Glomerular endothelial cell (primary cell): Measurements from ENCODE around the gene UFD1. TPM values are rescaled to one million over a fixed set of nuclear protein-coding genes. Genes with fewer than 3 reads are reported as not detected.
A peak's percentile ranks its signal among the peaks of the same experiment; 100 is the strongest.
"Not testable (repeated sequence)": the region's sequence is repeated elsewhere in the genome, so short reads cannot be mapped to it uniquely, and the experiment has no call there.

Experiments used
- DNase-seq: peaks from one replicate; pipeline ENCODE4 v3.0.0-alpha.2; 2011; ENCODE audit warnings: low read depth, low spot score; ENCODE audit errors: extremely low read depth
- total RNA-seq: library from RNA; depleted of rRNA; stranded (reverse); fragments of >200 nt; gene quantifications from 2 replicates; pipeline ENCODE4 v1.2.3, GENCODE V29; 2015

The UFD1 gene
- total RNA-seq, 1 donor from 2014 or later: 81.9 TPM

GRCh38 chr22:19451570-19451969 lies 27.4 kb downstream of the UFD1 start:
- no peak for DNase-seq

GRCh38 chr22:19450363-19451175 lies 28.4 kb downstream of the UFD1 start:
- DNase-seq: no peak

GRCh38 chr22:19449422-19449767 lies 29.6 kb downstream of the UFD1 start:
- no peak for DNase-seq

GRCh38 chr22:19448739-19449421 lies 30.1 kb downstream of the UFD1 start:
- no peak for DNase-seq

- no peak for DNase-seq
Observed at GRCh38 chr22:19448076-19448607, 30.9 kb downstream of the UFD1 start.

- DNase-seq: peak; percentile 54
Observed at GRCh38 chr22:19447330-19448075, 31.5 kb downstream of the UFD1 start, which contains the start of gene C22orf39. Gene C22orf39, minus strand, starts transcription at chr22:19447711. Its CDS starts 23 bp downstream, at chr22:19447688.

- no peak for DNase-seq
Observed at GRCh38 chr22:19446603-19447329, 32.2 kb downstream of the UFD1 start.

GRCh38 chr22:19445279-19445982 lies 33.6 kb downstream of the UFD1 start:
- DNase-seq: not testable (repeated sequence)

- no peak for DNase-seq
Observed at GRCh38 chr22:19443544-19444211, 35.3 kb downstream of the UFD1 start.

GRCh38 chr22:19442166-19442565 lies 36.8 kb downstream of the UFD1 start:
- no peak for DNase-seq

- DNase-seq: no peak
Observed at GRCh38 chr22:19440411-19441195, 38.4 kb downstream of the UFD1 start.

- DNase-seq: no peak
Observed at GRCh38 chr22:19438298-19438697, 40.7 kb downstream of the UFD1 start.

- not testable (repeated sequence) for DNase-seq
Observed at GRCh38 chr22:19436444-19437161, 42.4 kb downstream of the UFD1 start.

GRCh38 chr22:19434829-19435580 lies 44.0 kb downstream of the UFD1 start:
- DNase-seq: no peak

GRCh38 chr22:19434401-19434800 lies 44.6 kb downstream of the UFD1 start:
- no peak for DNase-seq

- DNase-seq: no peak
Observed at GRCh38 chr22:19432133-19432851, 46.7 kb downstream of the UFD1 start, which contains the start of gene MRPL40. Gene MRPL40, plus strand, starts transcription at chr22:19432545. Its CDS starts 10 bp downstream, at chr22:19432555.
